ENCODE measurements around the gene NUDC.

Gene NUDC

DNA sequence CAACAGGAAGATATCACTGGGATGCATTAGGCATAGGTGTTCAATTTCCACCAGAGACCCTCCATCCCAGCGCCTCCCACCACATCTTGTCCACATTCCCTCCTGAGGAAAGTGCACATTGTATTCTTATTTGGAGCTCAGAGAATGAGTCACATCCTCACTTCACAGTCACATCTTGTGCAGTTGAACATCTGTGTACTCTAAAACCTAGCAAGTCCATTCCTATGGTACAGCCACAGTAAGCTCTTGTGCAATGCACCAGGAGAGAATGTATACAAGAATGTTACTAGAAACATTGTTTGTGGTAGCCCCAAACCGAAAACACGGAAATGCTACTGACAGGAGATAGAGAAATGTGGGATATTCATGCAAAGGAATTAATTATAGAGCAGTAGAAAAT is 40.3 kb downstream of the NUDC start:
- Histone ChIP-seq H3K23ac (ENCODE audit: low read length) (no peak overlapping the region), H3K27ac (ENCODE audit: low read depth, low read length) (no peak overlapping the region), H2AK5ac (ENCODE audit: low read length) (no peak overlapping the region), H2BK5ac (ENCODE audit: low read length) (no peak overlapping the region), H3K56ac (ENCODE audit: low read length) (no peak overlapping the region), H4K5ac (ENCODE audit: low read length) (no peak overlapping the region), H3K36me3 (ENCODE audit: control insufficient read depth, insufficient read depth, low read length) (no peaks in the 10 kb centered on the region), H2BK15ac (replicated peaks; ENCODE audit: low read depth) (no peak overlapping the region), H3K4me2 (ENCODE audit: low read length) (no peak overlapping the region), H3K4ac (ENCODE audit: low read depth, low read length) (no peak overlapping the region), H3K79me1 (ENCODE audit: low read length) (no peaks in the 10 kb centered on the region), H4K8ac (ENCODE audit: low read depth, low read length) (no peak overlapping the region), H3K4me1 (ENCODE audit: control insufficient read depth, low read depth, low read length) (no peaks in the 10 kb centered on the region), H3K18ac (ENCODE audit: low read length) (no peak overlapping the region), H3K9ac (ENCODE audit: low read length) (no peak overlapping the region), H3K79me2 (ENCODE audit: control insufficient read depth, insufficient read depth, low read length) (peaks cover 1% of the 10 kb centered on the region), H3K27me3 (ENCODE audit: insufficient read depth, low read length, poor library complexity) (no peaks in the 10 kb centered on the region), H3K4me3 (ENCODE audit: low read length) (no peak overlapping the region), H2BK120ac (ENCODE audit: low read depth, low read length) (no peak overlapping the region)
- WGBS (ENCODE audit: extremely low coverage, insufficient coverage, low lambda C conversion rate), result no CpG with 5 or more reads among the region's 3 CpGs
- DNase-seq, result no peak

- Histone ChIP-seq H4K8ac (ENCODE audit: low read depth, low read length) (no peak overlapping the region), H3K4me2 (ENCODE audit: low read length) (no peak overlapping the region), H3K27me3 (ENCODE audit: insufficient read depth, low read length, poor library complexity) (no peaks in the 10 kb centered on the region), H3K79me1 (ENCODE audit: low read length) (no peaks in the 10 kb centered on the region), H2BK120ac (ENCODE audit: low read depth, low read length) (no peak overlapping the region), H3K4ac (ENCODE audit: low read depth, low read length) (no peak overlapping the region), H3K56ac (ENCODE audit: low read length) (no peak overlapping the region), H3K18ac (ENCODE audit: low read length) (no peak overlapping the region), H3K23ac (ENCODE audit: low read length) (no peak overlapping the region), H2BK15ac (replicated peaks; ENCODE audit: low read depth) (no peak overlapping the region), H3K4me1 (ENCODE audit: control insufficient read depth, low read depth, low read length) (no peaks in the 10 kb centered on the region), H3K4me3 (ENCODE audit: low read length) (no peak overlapping the region), H3K79me2 (ENCODE audit: control insufficient read depth, insufficient read depth, low read length) (no peaks in the 10 kb centered on the region), H4K5ac (ENCODE audit: low read length) (no peak overlapping the region), H3K27ac (ENCODE audit: low read depth, low read length) (no peak overlapping the region), H3K9ac (ENCODE audit: low read length) (no peak overlapping the region), H2BK5ac (ENCODE audit: low read length) (no peak overlapping the region), H2AK5ac (ENCODE audit: low read length) (no peak overlapping the region), H3K36me3 (ENCODE audit: control insufficient read depth, insufficient read depth, low read length) (no peaks in the 10 kb centered on the region)
- WGBS (ENCODE audit: extremely low coverage, insufficient coverage, low lambda C conversion rate), result no CpG with 5 or more reads among the region's 6 CpGs
- no peak for DNase-seq
These were observed 43.7 kb downstream of the NUDC start for GRCh38 chr1:26965213-26965612.

GRCh38 chr1:26965628-26966027 is 44.1 kb downstream of the NUDC start:
- no peak overlapping the region for H4K5ac ChIP-seq (ENCODE audit: low read length)
- H4K8ac ChIP-seq (ENCODE audit: low read depth, low read length), result no peak overlapping the region
- H3K4me3 ChIP-seq (ENCODE audit: low read length), result no peak overlapping the region
- H3K23ac ChIP-seq (ENCODE audit: low read length), result no peak overlapping the region
- H3K27me3 ChIP-seq (ENCODE audit: insufficient read depth, low read length, poor library complexity), result no peaks in the 10 kb centered on the region
- H2BK120ac ChIP-seq (ENCODE audit: low read depth, low read length), result no peak overlapping the region
- no peak overlapping the region for H2BK5ac ChIP-seq (ENCODE audit: low read length)
- no peak overlapping the region for H3K56ac ChIP-seq (ENCODE audit: low read length)
- no peaks in the 10 kb centered on the region for H3K4me1 ChIP-seq (ENCODE audit: control insufficient read depth, low read depth, low read length)
- no peak overlapping the region for H3K4me2 ChIP-seq (ENCODE audit: low read length)
- WGBS (ENCODE audit: extremely low coverage, insufficient coverage, low lambda C conversion rate), result no CpG with 5 or more reads among the region's 9 CpGs
- H3K9ac ChIP-seq (ENCODE audit: low read length), result no peak overlapping the region
- DNase-seq, result no peak
- no peaks in the 10 kb centered on the region for H3K79me2 ChIP-seq (ENCODE audit: control insufficient read depth, insufficient read depth, low read length)
- no peak overlapping the region for H2AK5ac ChIP-seq (ENCODE audit: low read length)
- no peaks in the 10 kb centered on the region for H3K36me3 ChIP-seq (ENCODE audit: control insufficient read depth, insufficient read depth, low read length)
- no peaks in the 10 kb centered on the region for H3K79me1 ChIP-seq (ENCODE audit: low read length)
- H3K4ac ChIP-seq (ENCODE audit: low read depth, low read length), result no peak overlapping the region
- H3K18ac ChIP-seq (ENCODE audit: low read length), result no peak overlapping the region
- no peak overlapping the region for H2BK15ac ChIP-seq (replicated peaks; ENCODE audit: low read depth)
- H3K27ac ChIP-seq (ENCODE audit: low read depth, low read length), result no peak overlapping the region

GRCh38 chr1:26970810-26971209 is 49.3 kb downstream of the NUDC start:
- H3K4ac ChIP-seq (ENCODE audit: low read depth, low read length), result no peak overlapping the region
- no peaks in the 10 kb centered on the region for H3K27me3 ChIP-seq (ENCODE audit: insufficient read depth, low read length, poor library complexity)
- no peaks in the 10 kb centered on the region for H3K79me1 ChIP-seq (ENCODE audit: low read length)
- no peak overlapping the region for H2AK5ac ChIP-seq (ENCODE audit: low read length)
- WGBS (ENCODE audit: extremely low coverage, insufficient coverage, low lambda C conversion rate), result no CpG with 5 or more reads among the region's 7 CpGs
- H2BK120ac ChIP-seq (ENCODE audit: low read depth, low read length), result no peak overlapping the region
- no peak overlapping the region for H2BK15ac ChIP-seq (replicated peaks; ENCODE audit: low read depth)
- no peak for DNase-seq
- H3K4me1 ChIP-seq (ENCODE audit: control insufficient read depth, low read depth, low read length), result no peaks in the 10 kb centered on the region
- no peak overlapping the region for H3K27ac ChIP-seq (ENCODE audit: low read depth, low read length)
- no peak overlapping the region for H3K4me3 ChIP-seq (ENCODE audit: low read length)
- H3K18ac ChIP-seq (ENCODE audit: low read length), result no peak overlapping the region
- H4K8ac ChIP-seq (ENCODE audit: low read depth, low read length), result no peak overlapping the region
- no peaks in the 10 kb centered on the region for H3K79me2 ChIP-seq (ENCODE audit: control insufficient read depth, insufficient read depth, low read length)
- no peak overlapping the region for H3K56ac ChIP-seq (ENCODE audit: low read length)
- no peak overlapping the region for H3K23ac ChIP-seq (ENCODE audit: low read length)
- no peak overlapping the region for H3K4me2 ChIP-seq (ENCODE audit: low read length)
- no peak overlapping the region for H4K5ac ChIP-seq (ENCODE audit: low read length)
- no peak overlapping the region for H3K9ac ChIP-seq (ENCODE audit: low read length)
- H2BK5ac ChIP-seq (ENCODE audit: low read length), result no peak overlapping the region
- H3K36me3 ChIP-seq (ENCODE audit: control insufficient read depth, insufficient read depth, low read length), result no peaks in the 10 kb centered on the region

- DNase-seq, result no peak
- Histone ChIP-seq H3K4ac (ENCODE audit: low read depth, low read length) (no peak overlapping the region), H2BK15ac (replicated peaks; ENCODE audit: low read depth) (no peak overlapping the region), H3K79me1 (ENCODE audit: low read length) (no peaks in the 10 kb centered on the region), H3K4me2 (ENCODE audit: low read length) (no peak overlapping the region), H3K4me1 (ENCODE audit: control insufficient read depth, low read depth, low read length) (no peaks in the 10 kb centered on the region), H4K8ac (ENCODE audit: low read depth, low read length) (no peak overlapping the region), H3K56ac (ENCODE audit: low read length) (no peak overlapping the region), H3K27me3 (ENCODE audit: insufficient read depth, low read length, poor library complexity) (no peaks in the 10 kb centered on the region), H3K9ac (ENCODE audit: low read length) (no peak overlapping the region), H3K36me3 (ENCODE audit: control insufficient read depth, insufficient read depth, low read length) (no peaks in the 10 kb centered on the region), H3K23ac (ENCODE audit: low read length) (no peak overlapping the region), H3K27ac (ENCODE audit: low read depth, low read length) (no peak overlapping the region), H2AK5ac (ENCODE audit: low read length) (no peak overlapping the region), H2BK5ac (ENCODE audit: low read length) (no peak overlapping the region), H3K79me2 (ENCODE audit: control insufficient read depth, insufficient read depth, low read length) (no peaks in the 10 kb centered on the region), H3K18ac (ENCODE audit: low read length) (no peak overlapping the region), H4K5ac (ENCODE audit: low read length) (no peak overlapping the region), H2BK120ac (ENCODE audit: low read depth, low read length) (no peak overlapping the region), H3K4me3 (ENCODE audit: low read length) (no peak overlapping the region)
- WGBS (ENCODE audit: extremely low coverage, insufficient coverage, low lambda C conversion rate), result no CpG with 5 or more reads among the region's 3 CpGs
These were observed 50.0 kb downstream of the NUDC start for GRCh38 chr1:26971590-26971989.

GRCh38 chr1:26972390-26972789 is 50.8 kb downstream of the NUDC start:
- no peak overlapping the region for H3K4ac ChIP-seq (ENCODE audit: low read depth, low read length)
- no peak overlapping the region for H3K4me3 ChIP-seq (ENCODE audit: low read length)
- no peak for DNase-seq
- no peak overlapping the region for H3K56ac ChIP-seq (ENCODE audit: low read length)
- H2BK120ac ChIP-seq (ENCODE audit: low read depth, low read length), result no peak overlapping the region
- H3K4me2 ChIP-seq (ENCODE audit: low read length), result no peak overlapping the region
- no peaks in the 10 kb centered on the region for H3K27me3 ChIP-seq (ENCODE audit: insufficient read depth, low read length, poor library complexity)
- no peaks in the 10 kb centered on the region for H3K36me3 ChIP-seq (ENCODE audit: control insufficient read depth, insufficient read depth, low read length)
- no peak overlapping the region for H2BK5ac ChIP-seq (ENCODE audit: low read length)
- no peaks in the 10 kb centered on the region for H3K79me1 ChIP-seq (ENCODE audit: low read length)
- no peak overlapping the region for H2BK15ac ChIP-seq (replicated peaks; ENCODE audit: low read depth)
- H3K79me2 ChIP-seq (ENCODE audit: control insufficient read depth, insufficient read depth, low read length), result no peaks in the 10 kb centered on the region
- no CpG with 5 or more reads among the region's 6 CpGs for WGBS (ENCODE audit: extremely low coverage, insufficient coverage, low lambda C conversion rate)
- no peak overlapping the region for H3K23ac ChIP-seq (ENCODE audit: low read length)
- H2AK5ac ChIP-seq (ENCODE audit: low read length), result no peak overlapping the region
- H3K27ac ChIP-seq (ENCODE audit: low read depth, low read length), result no peak overlapping the region
- no peak overlapping the region for H3K9ac ChIP-seq (ENCODE audit: low read length)
- no peak overlapping the region for H4K8ac ChIP-seq (ENCODE audit: low read depth, low read length)
- no peak overlapping the region for H3K18ac ChIP-seq (ENCODE audit: low read length)
- H3K4me1 ChIP-seq (ENCODE audit: control insufficient read depth, low read depth, low read length), result no peaks in the 10 kb centered on the region
- no peak overlapping the region for H4K5ac ChIP-seq (ENCODE audit: low read length)
